Lower leg skin (tissue), 4 donors: ENCODE data around the gene ZNF891. TPM values are rescaled to one million over a fixed set of nuclear protein-coding genes. Genes with fewer than 3 reads are reported as not detected.

Source experiments
- DNase-seq, 2 donors: peaks; one replicate each; pipeline ENCODE4 v3.0.0-alpha.2; 2019; ENCODE audit warnings: low spot score in 2 of 2
- H3K4me3 ChIP-seq: fragments of 200-600 bp; sonication (generic); 2 replicates; pipeline ENCODE4 v1.5.1; 2017; ENCODE audit warnings: mild to moderate bottlenecking, low read depth; ENCODE audit not compliant: poor library complexity, severe bottlenecking
- CTCF ChIP-seq, 3 donors: fragments of 450-650 bp; IDR thresholded peaks; one replicate each; pipeline ENCODE4 v1.5.1; 2016; ENCODE audit warnings: antibody characterized with exemption in 3 of 3, mild to moderate bottlenecking in 3 of 3, moderate library complexity in 2 of 3
- POLR2A ChIP-seq, 2 donors: fragments of 450-650 bp; IDR thresholded peaks; one replicate each; pipeline ENCODE4 v1.6.1; 2016 to 2017; ENCODE audit warnings: antibody characterized with exemption in 2 of 2, mild to moderate bottlenecking in 1 of 2, moderate library complexity in 1 of 2
- WGBS, 2 donors: methylation state at CpG; one replicate each; pipeline ENCODE4 v1.1.5; 2018; 5-methylcytosine and 5-hydroxymethylcytosine counted together
- intact Hi-C: fragments of 100-400 bp; cut with DNase I; formaldehyde crosslinking; loops from one replicate; pipeline ENCODE4 v1.15.0; 2023; ENCODE audit warnings: low total_unique reads
- total RNA-seq, 4 donors: library from RNA; depleted of rRNA; stranded (reverse); fragments of >200 nt; gene quantifications; one replicate each; pipeline ENCODE4 v1.1.0, GENCODE V29; 2016

ZNF891 gene
- total RNA-seq, 4 donors from 2014 or later, result 1.0 to 1.6 (median 1.4) TPM

GRCh38 chr12:133145981-133146380, 15.9 kb upstream of the ZNF891 start:
- 94 to 95% methylated on average over 2 of the region's 2 CpGs for WGBS, 2 donors
- no peak for DNase-seq
- intact Hi-C loops, result no loop called here
- TF ChIP-seq CTCF (IDR thresholded peaks at IDR 0.05) (no peak), POLR2A (IDR thresholded peaks at IDR 0.05) (no peak)
- H3K4me3 ChIP-seq, result no peak overlapping the region

- intact Hi-C loops, result no loop called here
- WGBS, 2 donors, result 96 to 100% methylated on average over 2 of the region's 2 CpGs
- no peak for DNase-seq
- TF ChIP-seq CTCF (IDR thresholded peaks at IDR 0.05) (no peak), POLR2A (IDR thresholded peaks at IDR 0.05) (no peak)
- no peak overlapping the region for H3K4me3 ChIP-seq
Measured at GRCh38 chr12:133135747-133136146, 5.7 kb upstream of the ZNF891 start.

GRCh38 chr12:133130808-133131128, 694 bp upstream of the ZNF891 start:
- DNase-seq, result peak in 1 of 2 donors; percentile 88
- TF ChIP-seq CTCF (IDR thresholded peaks at IDR 0.05), result no peak
- TF ChIP-seq POLR2A (IDR thresholded peaks at IDR 0.05), result no peak
- WGBS, 2 donors, result 0 to 1% methylated on average over 17 of the region's 17 CpGs
- intact Hi-C loops, result no loop called here
- peak overlapping the region; percentile 75 for H3K4me3 ChIP-seq

- WGBS, 2 donors, result 19 to 21% methylated on average over 26 of the region's 26 CpGs
- DNase-seq, result no peak
- intact Hi-C loops, result no loop called here
- peak overlapping the region; percentile 75 for H3K4me3 ChIP-seq
- TF ChIP-seq CTCF (IDR thresholded peaks at IDR 0.05) (no peak), POLR2A (IDR thresholded peaks at IDR 0.05) (no peak)
Measured at GRCh38 chr12:133129368-133130037, 571 bp downstream of the ZNF891 start.

GRCh38 chr12:133124674-133125073, 5.4 kb downstream of the ZNF891 start:
- no peak for TF ChIP-seq CTCF (IDR thresholded peaks at IDR 0.05)
- TF ChIP-seq POLR2A (IDR thresholded peaks at IDR 0.05), result no peak
- intact Hi-C loops, result no loop called here
- WGBS, 2 donors, result 98 to 100% methylated on average over 2 of the region's 2 CpGs
- no peak for DNase-seq
- no peak overlapping the region for H3K4me3 ChIP-seq
